Caco-2 (cell line): Measurements from ENCODE around the gene CRYBG2. TPM values are rescaled to one million over a fixed set of nuclear protein-coding genes. Genes with fewer than 3 reads are reported as not detected.

Experiments used
- BruUV-seq: library from RNA; stranded (reverse); fragments of 400-500 nt; replicated peaks from 2 replicates; lab custom pipeline; 2021; lab: Mats Ljungman, UMichigan
- CTCF ChIA-PET: fragments of 300-600 bp; sonication (Branson Sonifier 250); formaldehyde crosslinking; loops from one replicate; lab custom pipeline; 2022; ENCODE audit warnings: antibody characterized with exemption; lab: Charles Lee
- POLR2A ChIA-PET: fragments of 300-600 bp; sonication (Branson Sonifier 250); formaldehyde crosslinking; loops from one replicate; lab custom pipeline; 2022; ENCODE audit warnings: antibody characterized with exemption; lab: Charles Lee
- DNase-seq, 2 experiments: peaks; one replicate each; pipeline versions ENCODE4 v3.0.0 to v3.0.0-alpha.2; 2020 to 2022
- H3K27me3 ChIP-seq: replicated peaks from 2 replicates; pipeline ENCODE4 v1.6.0; 2011; ENCODE audit warnings: low read length; ENCODE audit not compliant: control insufficient read depth, insufficient read depth
- H3K36me3 ChIP-seq: 2 replicates; pipeline ENCODE4 v1.5.1; 2011; ENCODE audit warnings: low read length; ENCODE audit not compliant: control insufficient read depth, insufficient read depth
- H3K4me1 ChIP-seq: fragments of 250-450 bp; sonication (Bioruptor Pico); 2 replicates; pipeline ENCODE4 v1.5.1; 2020; ENCODE audit warnings: mild to moderate bottlenecking
- H3K4me3 ChIP-seq: 2 replicates; pipeline ENCODE4 v1.5.1; 2011; ENCODE audit warnings: low read depth, mild to moderate bottlenecking, control low read depth, low read length
- H3K9me3 ChIP-seq: fragments of 250-450 bp; sonication (Bioruptor Pico); 2 replicates; pipeline ENCODE4 v1.5.1; 2020; ENCODE audit warnings: mild to moderate bottlenecking, moderate library complexity
- H3K27ac Mint-ChIP-seq: one replicate; pipeline ENCODE4 v1.8.0; 2022; ENCODE audit warnings: mixed read lengths; ENCODE audit not compliant: unreplicated experiment
- H3K27me3 Mint-ChIP-seq: one replicate; pipeline ENCODE4 v1.8.0; 2022; ENCODE audit warnings: mixed read lengths; ENCODE audit not compliant: insufficient read depth, unreplicated experiment
- H3K36me3 Mint-ChIP-seq: one replicate; pipeline ENCODE4 v1.8.0; 2022; ENCODE audit warnings: mild to moderate bottlenecking, mixed read lengths; ENCODE audit not compliant: insufficient read depth, unreplicated experiment
- H3K4me1 Mint-ChIP-seq: one replicate; pipeline ENCODE4 v1.8.0; 2022; ENCODE audit warnings: low read depth, mixed read lengths; ENCODE audit not compliant: unreplicated experiment
- H3K4me3 Mint-ChIP-seq: one replicate; pipeline ENCODE4 v1.8.0; 2022; ENCODE audit warnings: mild to moderate bottlenecking, moderate library complexity, mixed read lengths; ENCODE audit not compliant: unreplicated experiment
- H3K9me3 Mint-ChIP-seq: one replicate; pipeline ENCODE4 v1.8.0; 2022; ENCODE audit warnings: mixed read lengths; ENCODE audit not compliant: unreplicated experiment
- CTCF ChIP-seq, 2 experiments: fragments of 200-600 bp in 1 of 2; IDR thresholded peaks; 1 replicate in 1 of 2; 2 replicates in 1 of 2; pipeline versions ENCODE4 v1.5.1 to v1.8.0; 2011 to 2022; ENCODE audit warnings: antibody characterized with exemption in 1 of 2, control low read depth in 1 of 2, inconsistent platforms in 1 of 2, low read depth in 1 of 2, low read length in 1 of 2, mild to moderate bottlenecking in 1 of 2, moderate library complexity in 1 of 2; ENCODE audit not compliant: insufficient read depth in 1 of 2, severe bottlenecking in 1 of 2, unreplicated experiment in 1 of 2
- intact Hi-C: fragments of 100-400 bp; cut with micrococcal nuclease; formaldehyde crosslinking; loops from one replicate; pipeline ENCODE4 v1.10.0; 2022; ENCODE audit not compliant: unreplicated experiment
- total RNA-seq: library from RNA; stranded (reverse); gene quantifications from 2 replicates; pipeline ENCODE4 v1.2.3, GENCODE V29; 2022

The CRYBG2 gene
- total RNA-seq, 1 experiment from 2014 or later: 66.1 TPM

- no peak for DNase-seq
- Histone ChIP-seq H3K4me1 (peaks cover 10% of the 10 kb centered on the region), H3K4me3 (no peak overlapping the region), H3K9me3 (no peaks in the 10 kb centered on the region), H3K27me3 (no peaks in the 10 kb centered on the region), H3K36me3 (no peaks in the 10 kb centered on the region)
- H3K9me3 Mint-ChIP-seq: no peaks in the 10 kb centered on the region
- intact Hi-C loops: no loop called here
- no TSS peak for BruUV-seq
- no peak overlapping the region for H3K27ac Mint-ChIP-seq
- no peak overlapping the region for H3K4me3 Mint-ChIP-seq
- CTCF ChIA-PET: interaction anchor here (0.7 kb wide), 1 partner anchor 116 kb away, joined by 3 read pairs; no protein-coding TSS in a partner anchor
- POLR2A ChIA-PET: no interaction called here
- no peaks in the 10 kb centered on the region for H3K27me3 Mint-ChIP-seq
- TF ChIP-seq CTCF (IDR thresholded peaks at IDR 0.05; ENCODE audit: insufficient read depth in 1 of 2, low read depth in 1 of 2, low read length in 1 of 2, severe bottlenecking in 1 of 2, unreplicated experiment in 1 of 2): no peak
- peaks cover 11% of the 10 kb centered on the region for H3K36me3 Mint-ChIP-seq
- peaks cover 8% of the 10 kb centered on the region for H3K4me1 Mint-ChIP-seq
Observed at GRCh38 chr1:26289158-26290059, 64.5 kb downstream of the CRYBG2 start.

GRCh38 chr1:26288311-26288941 is 65.5 kb downstream of the CRYBG2 start:
- Histone ChIP-seq H3K4me1 (peaks cover 13% of the 10 kb centered on the region), H3K9me3 (no peaks in the 10 kb centered on the region), H3K36me3 (no peaks in the 10 kb centered on the region), H3K27me3 (no peaks in the 10 kb centered on the region), H3K4me3 (no peak overlapping the region)
- peaks cover 11% of the 10 kb centered on the region for H3K36me3 Mint-ChIP-seq
- BruUV-seq: no TSS peak
- DNase-seq: no peak
- no peak overlapping the region for H3K4me3 Mint-ChIP-seq
- H3K27me3 Mint-ChIP-seq: no peaks in the 10 kb centered on the region
- peaks cover 9% of the 10 kb centered on the region for H3K4me1 Mint-ChIP-seq
- ChIA-PET CTCF (interaction anchor here (0.7 to 0.8 kb wide), 2 partner anchors 23 to 117 kb away, joined by 3 read pairs; no protein-coding TSS in a partner anchor), POLR2A (interaction anchor here (0.6 kb wide), 2 partner anchors 27 to 53 kb away, joined by 3 to 4 read pairs; no protein-coding TSS in a partner anchor)
- H3K27ac Mint-ChIP-seq: no peak overlapping the region
- TF ChIP-seq CTCF (IDR thresholded peaks at IDR 0.05; ENCODE audit: insufficient read depth in 1 of 2, low read depth in 1 of 2, low read length in 1 of 2, severe bottlenecking in 1 of 2, unreplicated experiment in 1 of 2): no peak
- no peaks in the 10 kb centered on the region for H3K9me3 Mint-ChIP-seq
- intact Hi-C loops: no loop called here

GRCh38 chr1:26287811-26288210 is 66.1 kb downstream of the CRYBG2 start:
- H3K27ac Mint-ChIP-seq: no peak overlapping the region
- intact Hi-C loops: no loop called here

More at GRCh38 chr1:26287811-26288210, 66.1 kb downstream of the CRYBG2 start:
- TF ChIP-seq CTCF (IDR thresholded peaks at IDR 0.05; ENCODE audit: insufficient read depth in 1 of 2, low read depth in 1 of 2, low read length in 1 of 2, severe bottlenecking in 1 of 2, unreplicated experiment in 1 of 2): no peak
- H3K4me3 Mint-ChIP-seq: no peak overlapping the region
- ChIA-PET POLR2A (no interaction called here), CTCF (interaction anchor here (0.8 kb wide), 1 partner anchor 23 kb away, joined by 3 read pairs; no protein-coding TSS in a partner anchor)
- H3K4me1 ChIP-seq: peaks cover 13% of the 10 kb centered on the region
- H3K4me3 ChIP-seq: no peak overlapping the region
- H3K4me1 Mint-ChIP-seq: peaks cover 9% of the 10 kb centered on the region
- H3K9me3 ChIP-seq: no peaks in the 10 kb centered on the region
- no peak for DNase-seq
- no peaks in the 10 kb centered on the region for H3K27me3 ChIP-seq
- no peaks in the 10 kb centered on the region for H3K36me3 ChIP-seq
- no peaks in the 10 kb centered on the region for H3K27me3 Mint-ChIP-seq
- H3K36me3 Mint-ChIP-seq: peaks cover 11% of the 10 kb centered on the region
- H3K9me3 Mint-ChIP-seq: no peaks in the 10 kb centered on the region
- BruUV-seq: no TSS peak
